Measurements from ENCODE around the gene CGNL1. TPM values are rescaled to one million over a fixed set of nuclear protein-coding genes. Genes with fewer than 3 reads are reported as not detected.

Gene CGNL1
- polyA plus RNA-seq, 2 of the 4 experiments (the other 2 are of a cell fraction) = 1.4 to 1.8 TPM

DNA sequence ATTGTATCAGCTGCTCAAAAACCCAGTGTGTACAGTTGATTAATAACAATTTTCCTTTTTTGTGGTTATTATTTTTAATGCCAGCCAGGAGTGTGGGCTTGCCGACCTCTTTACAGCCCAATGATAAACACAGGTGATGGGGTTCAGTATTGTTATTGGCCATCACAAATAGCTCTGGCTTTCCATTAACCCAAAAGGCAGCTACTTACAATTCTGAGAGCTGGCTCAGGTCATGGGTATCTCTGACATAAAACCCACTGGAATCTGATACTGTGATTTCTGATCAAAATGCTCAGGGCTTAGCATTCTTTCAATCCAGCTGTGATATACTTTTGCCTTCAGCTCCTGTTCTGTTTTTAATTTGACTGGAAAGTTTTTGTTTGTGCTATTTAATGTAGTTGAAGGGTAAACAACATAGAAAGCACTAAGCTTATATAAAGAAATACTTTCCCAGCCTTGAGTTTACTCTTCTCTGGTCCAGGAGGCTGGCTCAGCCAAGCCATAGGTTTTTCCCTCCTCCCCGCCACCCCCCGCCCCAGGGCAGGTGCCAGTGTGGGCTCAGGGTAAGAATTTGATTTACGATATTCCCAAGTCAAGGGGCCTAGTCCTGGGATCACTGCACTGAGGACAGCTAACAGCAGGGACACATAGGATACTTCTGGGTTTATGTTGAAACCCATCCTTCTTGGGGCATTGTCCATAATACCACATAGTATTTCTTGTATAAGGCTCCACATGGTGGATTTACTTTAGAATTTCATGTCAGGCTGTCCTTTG lies 161.4 kb downstream of the CGNL1 start:
- no peak for FAIRE-seq
- WGBS (ENCODE audit: missing lambda C conversion rate) = 65% methylated on average over 4 of the region's 4 CpGs
- ATAC-seq = no peak
- no peak for TF ChIP-seq HDAC2 (IDR thresholded peaks at IDR 0.05)
- TF ChIP-seq, protein P1, sequence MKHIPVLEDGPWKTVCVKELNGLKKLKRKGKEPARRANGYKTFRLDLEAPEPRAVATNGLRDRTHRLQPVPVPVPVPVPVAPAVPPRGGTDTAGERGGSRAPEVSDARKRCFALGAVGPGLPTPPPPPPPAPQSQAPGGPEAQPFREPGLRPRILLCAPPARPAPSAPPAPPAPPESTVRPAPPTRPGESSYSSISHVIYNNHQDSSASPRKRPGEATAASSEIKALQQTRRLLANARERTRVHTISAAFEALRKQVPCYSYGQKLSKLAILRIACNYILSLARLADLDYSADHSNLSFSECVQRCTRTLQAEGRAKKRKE (CRISPR knock-in tag; IDR thresholded peaks at IDR 0.05; ENCODE audit: low read depth) = no peak
- TF ChIP-seq CBX2 (IDR thresholded peaks at IDR 0.05; ENCODE audit: borderline replicate concordance, low read depth) = no peak
- TF ChIP-seq, protein P2, sequence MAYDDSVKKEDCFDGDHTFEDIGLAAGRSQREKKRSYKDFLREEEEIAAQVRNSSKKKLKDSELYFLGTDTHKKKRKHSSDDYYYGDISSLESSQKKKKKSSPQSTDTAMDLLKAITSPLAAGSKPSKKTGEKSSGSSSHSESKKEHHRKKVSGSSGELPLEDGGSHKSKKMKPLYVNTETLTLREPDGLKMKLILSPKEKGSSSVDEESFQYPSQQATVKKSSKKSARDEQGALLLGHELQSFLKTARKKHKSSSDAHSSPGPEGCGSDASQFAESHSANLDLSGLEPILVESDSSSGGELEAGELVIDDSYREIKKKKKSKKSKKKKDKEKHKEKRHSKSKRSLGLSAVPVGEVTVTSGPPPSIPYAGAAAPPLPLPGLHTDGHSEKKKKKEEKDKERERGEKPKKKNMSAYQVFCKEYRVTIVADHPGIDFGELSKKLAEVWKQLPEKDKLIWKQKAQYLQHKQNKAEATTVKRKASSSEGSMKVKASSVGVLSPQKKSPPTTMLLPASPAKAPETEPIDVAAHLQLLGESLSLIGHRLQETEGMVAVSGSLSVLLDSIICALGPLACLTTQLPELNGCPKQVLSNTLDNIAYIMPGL (CRISPR knock-in tag; IDR thresholded peaks at IDR 0.05; ENCODE audit: borderline replicate concordance) = no peak
- no peak for TF ChIP-seq SREBF2 (IDR thresholded peaks at IDR 0.05)
- no peak for TF ChIP-seq NFE2L2 (conservative IDR thresholded peaks at IDR 0.05; ENCODE audit: low read length)
- TF ChIP-seq EP300 (IDR thresholded peaks at IDR 0.05) = no peak
- TF ChIP-seq, protein P3, sequence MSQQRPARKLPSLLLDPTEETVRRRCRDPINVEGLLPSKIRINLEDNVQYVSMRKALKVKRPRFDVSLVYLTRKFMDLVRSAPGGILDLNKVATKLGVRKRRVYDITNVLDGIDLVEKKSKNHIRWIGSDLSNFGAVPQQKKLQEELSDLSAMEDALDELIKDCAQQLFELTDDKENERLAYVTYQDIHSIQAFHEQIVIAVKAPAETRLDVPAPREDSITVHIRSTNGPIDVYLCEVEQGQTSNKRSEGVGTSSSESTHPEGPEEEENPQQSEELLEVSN (IDR thresholded peaks at IDR 0.05; ENCODE audit: borderline replicate concordance, low read depth) = no peak
- TF ChIP-seq, protein P4, sequence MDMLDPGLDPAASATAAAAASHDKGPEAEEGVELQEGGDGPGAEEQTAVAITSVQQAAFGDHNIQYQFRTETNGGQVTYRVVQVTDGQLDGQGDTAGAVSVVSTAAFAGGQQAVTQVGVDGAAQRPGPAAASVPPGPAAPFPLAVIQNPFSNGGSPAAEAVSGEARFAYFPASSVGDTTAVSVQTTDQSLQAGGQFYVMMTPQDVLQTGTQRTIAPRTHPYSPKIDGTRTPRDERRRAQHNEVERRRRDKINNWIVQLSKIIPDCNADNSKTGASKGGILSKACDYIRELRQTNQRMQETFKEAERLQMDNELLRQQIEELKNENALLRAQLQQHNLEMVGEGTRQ (IDR thresholded peaks at IDR 0.05) = no peak
- no peak for TF ChIP-seq ZC3H11A (IDR thresholded peaks at IDR 0.05)
- TF ChIP-seq MAFK (IDR thresholded peaks at IDR 0.05; ENCODE audit: partially characterized antibody) = no peak
- TF ChIP-seq, protein P5, sequence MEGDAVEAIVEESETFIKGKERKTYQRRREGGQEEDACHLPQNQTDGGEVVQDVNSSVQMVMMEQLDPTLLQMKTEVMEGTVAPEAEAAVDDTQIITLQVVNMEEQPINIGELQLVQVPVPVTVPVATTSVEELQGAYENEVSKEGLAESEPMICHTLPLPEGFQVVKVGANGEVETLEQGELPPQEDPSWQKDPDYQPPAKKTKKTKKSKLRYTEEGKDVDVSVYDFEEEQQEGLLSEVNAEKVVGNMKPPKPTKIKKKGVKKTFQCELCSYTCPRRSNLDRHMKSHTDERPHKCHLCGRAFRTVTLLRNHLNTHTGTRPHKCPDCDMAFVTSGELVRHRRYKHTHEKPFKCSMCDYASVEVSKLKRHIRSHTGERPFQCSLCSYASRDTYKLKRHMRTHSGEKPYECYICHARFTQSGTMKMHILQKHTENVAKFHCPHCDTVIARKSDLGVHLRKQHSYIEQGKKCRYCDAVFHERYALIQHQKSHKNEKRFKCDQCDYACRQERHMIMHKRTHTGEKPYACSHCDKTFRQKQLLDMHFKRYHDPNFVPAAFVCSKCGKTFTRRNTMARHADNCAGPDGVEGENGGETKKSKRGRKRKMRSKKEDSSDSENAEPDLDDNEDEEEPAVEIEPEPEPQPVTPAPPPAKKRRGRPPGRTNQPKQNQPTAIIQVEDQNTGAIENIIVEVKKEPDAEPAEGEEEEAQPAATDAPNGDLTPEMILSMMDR (IDR thresholded peaks at IDR 0.05) = no peak
- no peak for TF ChIP-seq RAD21 (conservative IDR thresholded peaks at IDR 0.05 in 1 of 2, IDR thresholded peaks at IDR 0.05 in 1 of 2)
- TF ChIP-seq RFX5 (IDR thresholded peaks at IDR 0.05) = no peak
- no peak overlapping the region for H3K27ac ChIP-seq
- CTCF ChIA-PET = interaction anchor here (0.6 to 23.4 kb wide), 5 partner anchors 8 to 329 kb away, joined by 3 to 475 read pairs (median 178); no protein-coding TSS in a partner anchor
- H3K4me3 ChIP-seq = no peak overlapping the region
- H3K4me2 ChIP-seq = no peak overlapping the region; the same call in 2 of the 3 replicates
- POLR2A ChIA-PET = no interaction called here
- no peaks in the 10 kb centered on the region for H3K9me3 ChIP-seq
- H3K4me1 ChIP-seq = peaks cover 8% of the 10 kb centered on the region; the same call in 2 of the 3 replicates
- DNase-seq (ENCODE audit: low read depth in 1 of 2, low spot score in 1 of 2) = no peak

DNA sequence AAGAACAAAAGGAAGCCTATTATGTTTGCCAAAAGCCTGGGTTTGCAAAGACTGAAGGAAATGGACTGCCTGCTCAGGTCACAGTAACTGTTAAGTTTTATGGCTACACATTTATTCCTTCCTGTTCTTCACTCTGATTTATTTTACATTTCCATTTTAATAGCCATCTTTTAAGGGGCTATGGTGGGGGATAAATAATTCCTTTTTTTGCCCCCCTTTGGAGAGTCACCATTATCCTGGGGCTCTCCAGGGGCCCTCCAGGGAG lies 161.9 kb downstream of the CGNL1 start:
- ATAC-seq (no peak), DNase-seq (ENCODE audit: low read depth in 1 of 2, low spot score in 1 of 2) (no peak), FAIRE-seq (no peak)
- ChIA-PET CTCF (interaction anchor here (1.7 to 23.4 kb wide), 4 partner anchors 9 to 1047 kb away, joined by 7 to 475 read pairs (median 224); no protein-coding TSS in a partner anchor), POLR2A (no interaction called here)
- TF ChIP-seq TFCP2L1 (CRISPR knock-in tag; IDR thresholded peaks at IDR 0.05) (no peak), POLR2A (IDR thresholded peaks at IDR 0.05; ENCODE audit: low read length) (no peak), CBX2 (IDR thresholded peaks at IDR 0.05; ENCODE audit: borderline replicate concordance, low read depth) (no peak), CEBPB (IDR thresholded peaks at IDR 0.05) (no peak)
- Histone ChIP-seq H3K9me3 (no peaks in the 10 kb centered on the region), H3K4me2 (no peak overlapping the region), H3K4me1 (peaks cover 8% of the 10 kb centered on the region; the same call in 2 of the 3 replicates), H3K4me3 (no peak overlapping the region), H3K27ac (no peak overlapping the region)
